H1 (cell line): ENCODE measurements around the gene C2orf74. TPM values are rescaled to one million over a fixed set of nuclear protein-coding genes. Genes with fewer than 3 reads are reported as not detected.

Experiments used
- CTCF ChIA-PET: fragments of 300-600 bp; sonication (Branson Sonifier 250); formaldehyde crosslinking; loops from one replicate; lab custom pipeline; 2021; ENCODE audit not compliant: partially characterized antibody; lab: Charles Lee
- POLR2A ChIA-PET: fragments of 300-600 bp; sonication (Branson Sonifier 250); formaldehyde crosslinking; loops from one replicate; lab custom pipeline; 2021; ENCODE audit warnings: inconsistent platforms; ENCODE audit not compliant: partially characterized antibody; lab: Charles Lee
- DNase-seq, 2 experiments: peaks; one replicate each; pipeline versions ENCODE4 v3.0.0 to v3.0.0-alpha.2; 2010 to 2022; ENCODE audit warnings: low spot score in 2 of 2, low read depth in 1 of 2, mixed read lengths in 1 of 2
- FAIRE-seq: peaks from 2 replicates; lab custom pipeline; 2011; peaks lifted over from hg19 to GRCh38; lab: Jason Lieb, UNC
- H2AFZ ChIP-seq: 2 replicates; pipeline ENCODE4 v1.8.1; 2012; ENCODE audit warnings: low read length, inconsistent platforms
- H2AK5ac ChIP-seq: 2 replicates; pipeline ENCODE4 v1.6.1; 2013; ENCODE audit warnings: low read depth, low read length
- H2BK120ac ChIP-seq: replicated peaks from 2 replicates; pipeline ENCODE3; 2013; ENCODE audit warnings: low read depth, low read length, inconsistent platforms
- H2BK12ac ChIP-seq: 2 replicates; pipeline ENCODE4 v1.6.1; 2013; ENCODE audit warnings: low read depth, low read length
- H2BK15ac ChIP-seq: 2 replicates; pipeline ENCODE4 v1.6.1; 2013; ENCODE audit warnings: low read length
- H2BK20ac ChIP-seq: 2 replicates; pipeline ENCODE4 v1.6.1; 2013; ENCODE audit warnings: low read length
- H2BK5ac ChIP-seq: 2 replicates; pipeline ENCODE4 v1.6.1; 2013; ENCODE audit warnings: low read depth, low read length
- H3K14ac ChIP-seq: 2 replicates; pipeline ENCODE4 v1.6.1; 2013; ENCODE audit warnings: inconsistent platforms; ENCODE audit not compliant: insufficient read length
- H3K18ac ChIP-seq: 2 replicates; pipeline ENCODE4 v1.6.1; 2013; ENCODE audit warnings: low read length; ENCODE audit errors: extremely low read depth
- H3K23ac ChIP-seq: 2 replicates; pipeline ENCODE4 v1.6.1; 2013; ENCODE audit warnings: inconsistent platforms; ENCODE audit not compliant: insufficient read length
- H3K23me2 ChIP-seq: 2 replicates; pipeline ENCODE4 v1.6.1; 2013; ENCODE audit warnings: low read depth, low read length
- H3K27ac ChIP-seq: 2 replicates; pipeline ENCODE4 v1.6.1; 2011; ENCODE audit warnings: low read depth, low read length, inconsistent platforms
- H3K27me3 ChIP-seq, 4 experiments: replicated peaks in 1 of 4; 1 replicate in 1 of 4; 2 replicates in 3 of 4; pipeline versions ENCODE4 v1.6.1 to v1.8.1; 2011 to 2013; ENCODE audit warnings: low read length in 3 of 4, mild to moderate bottlenecking in 3 of 4, inconsistent platforms in 2 of 4, mixed read lengths in 2 of 4, moderate library complexity in 1 of 4; ENCODE audit not compliant: control insufficient read depth in 3 of 4, insufficient read depth in 3 of 4; ENCODE audit errors: extremely low read depth in 1 of 4
- H3K36me3 ChIP-seq, 4 experiments: 2 replicates each; pipeline versions ENCODE4 v1.6.1 to v1.8.1; 2011 to 2013; ENCODE audit warnings: mild to moderate bottlenecking in 4 of 4, low read length in 3 of 4, moderate library complexity in 2 of 4, control low read depth in 1 of 4, inconsistent platforms in 1 of 4; ENCODE audit not compliant: insufficient read depth in 4 of 4, control insufficient read depth in 2 of 4
- H3K4ac ChIP-seq: replicated peaks from 2 replicates; pipeline ENCODE3; 2013; ENCODE audit warnings: low read length, low read depth, mixed read lengths, inconsistent platforms; ENCODE audit not compliant: insufficient read length
- H3K4me1 ChIP-seq, 4 experiments: replicated peaks in 1 of 4; 1 replicate in 1 of 4; 2 replicates in 3 of 4; pipeline versions ENCODE4 v1.6.1 to v1.8.1; 2011 to 2013; ENCODE audit warnings: low read length in 3 of 4, inconsistent platforms in 2 of 4, mixed read lengths in 1 of 4; ENCODE audit not compliant: insufficient read depth in 4 of 4, control insufficient read depth in 3 of 4
- H3K4me2 ChIP-seq, 2 experiments: 2 replicates each; pipeline versions ENCODE4 v1.6.1 to v1.8.1; 2011 to 2013; ENCODE audit warnings: low read depth in 2 of 2, low read length in 2 of 2, control low read depth in 1 of 2, inconsistent platforms in 1 of 2, mild to moderate bottlenecking in 1 of 2; ENCODE audit not compliant: insufficient read depth in 1 of 2
- H3K4me3 ChIP-seq, 4 experiments: fragments of 200-600, 300-600 bp in 1 of 4; sonication (generic), shearing (Covaris generic), sonication (Bioruptor Twin) in 1 of 4; 2 replicates each; pipeline versions ENCODE4 v1.5.1 to v1.8.1; 2011 to 2016; ENCODE audit warnings: low read length in 4 of 4, low read depth in 3 of 4, control low read depth in 2 of 4, inconsistent platforms in 2 of 4, mild to moderate bottlenecking in 2 of 4, mixed read lengths in 1 of 4, moderate library complexity in 1 of 4; ENCODE audit not compliant: insufficient read depth in 2 of 4; ENCODE audit errors: extremely low read depth in 1 of 4
- H3K56ac ChIP-seq: replicated peaks from 2 replicates; pipeline ENCODE3; 2013; ENCODE audit warnings: low read depth, mild to moderate bottlenecking, mixed read lengths, low read length, inconsistent platforms; ENCODE audit not compliant: insufficient read length
- H3K79me1 ChIP-seq: 2 replicates; pipeline ENCODE4 v1.6.1; 2013; ENCODE audit warnings: low read depth, low read length, control low read depth
- H3K79me2 ChIP-seq, 2 experiments: 2 replicates each; pipeline versions ENCODE4 v1.6.1 to v1.8.1; 2012 to 2013; ENCODE audit warnings: low read length in 2 of 2, mild to moderate bottlenecking in 2 of 2, inconsistent platforms in 1 of 2; ENCODE audit not compliant: insufficient read depth in 2 of 2, control insufficient read depth in 1 of 2
- H3K9ac ChIP-seq, 4 experiments: replicated peaks in 1 of 4; 1 replicate in 1 of 4; 2 replicates in 3 of 4; pipeline versions ENCODE4 v1.6.1 to v1.8.1; 2011 to 2013; ENCODE audit warnings: low read depth in 3 of 4, low read length in 3 of 4, control low read depth in 2 of 4, mild to moderate bottlenecking in 2 of 4, moderate library complexity in 2 of 4, inconsistent platforms in 1 of 4; ENCODE audit errors: extremely low read depth in 1 of 4
- H3K9me3 ChIP-seq, 2 experiments: 2 replicates each; pipeline versions ENCODE4 v1.6.1 to v1.8.1; 2012 to 2013; ENCODE audit warnings: mild to moderate bottlenecking in 2 of 2, moderate library complexity in 2 of 2, control low read depth in 1 of 2, inconsistent platforms in 1 of 2, low read depth in 1 of 2, low read length in 1 of 2, mixed read lengths in 1 of 2; ENCODE audit not compliant: insufficient read depth in 2 of 2
- H4K20me1 ChIP-seq, 2 experiments: replicated peaks in 1 of 2; 2 replicates each; pipeline versions ENCODE3 to v1.8.1; 2011 to 2013; ENCODE audit warnings: inconsistent platforms in 2 of 2, low read length in 2 of 2, mild to moderate bottlenecking in 1 of 2; ENCODE audit not compliant: insufficient read depth in 2 of 2, control insufficient read depth in 1 of 2
- H4K5ac ChIP-seq: 2 replicates; pipeline ENCODE4 v1.6.1; 2013; ENCODE audit warnings: low read length, low read depth, mixed read lengths, inconsistent platforms; ENCODE audit not compliant: insufficient read length
- H4K8ac ChIP-seq: 2 replicates; pipeline ENCODE4 v1.8.0; 2013; ENCODE audit warnings: mild to moderate bottlenecking, moderate library complexity, low read length, inconsistent platforms; ENCODE audit not compliant: insufficient read depth; ENCODE audit errors: extremely low read depth
- H4K91ac ChIP-seq: replicated peaks from 2 replicates; pipeline ENCODE3; 2013; ENCODE audit warnings: low read length, mixed read lengths, inconsistent platforms; ENCODE audit not compliant: insufficient read length
- RBBP5 ChIP-seq: IDR thresholded peaks from 2 replicates; pipeline ENCODE4 v1.7.1; 2012; ENCODE audit warnings: low read depth, mild to moderate bottlenecking, inconsistent platforms, low read length, moderate library complexity, borderline replicate concordance
- SP1 ChIP-seq: IDR thresholded peaks from 2 replicates; pipeline ENCODE4 v1.6.1; 2011; ENCODE audit warnings: low read depth, low read length
- WGBS, 2 experiments: shearing (Covaris generic) in 1 of 2; methylation state at CpG; one replicate each; pipeline versions ENCODE4 v1.1.6 to v1.1.7; 2013 to 2015; ENCODE audit warnings: low lambda C conversion rate in 2 of 2, mixed read lengths in 2 of 2, inconsistent platforms in 1 of 2, low coverage in 1 of 2, missing lambda C conversion rate in 1 of 2; ENCODE audit not compliant: insufficient replicate concordance in 2 of 2, insufficient coverage in 1 of 2, insufficient read length in 1 of 2; ENCODE audit errors: extremely low coverage in 1 of 2, missing lambda C conversion rate in 1 of 2; 5-methylcytosine and 5-hydroxymethylcytosine counted together
- polyA plus RNA-seq, 7 experiments: library from polyadenylated mRNA; depleted of rRNA in 3 of 7; stranded (reverse) in 5 of 7; unstranded in 2 of 7; fragments of >200 nt in 5 of 7; fragments of 200-250 nt in 2 of 7; gene quantifications; 1 replicate in 5 of 7; 2 replicates in 1 of 7; 4 replicates in 1 of 7; pipeline versions ENCODE4 v1.2.1 to v1.2.3, GENCODE V29; 2011 to 2013; ENCODE audit warnings: missing spikeins in 2 of 7, mixed read lengths in 2 of 7
- total RNA-seq: library from RNA; stranded (reverse); fragmentation: NEBNext Ultra II Directional; extraction: Animal tissue kit (Norgen Biotek cat#: 25700); gene quantifications from 2 replicates; pipeline ENCODE4 v1.2.1, GENCODE V29; 2021

C2orf74 gene
- total and polyA plus RNA-seq, 2 of the 8 experiments (the other 6 are each of a cell fraction or from before 2014, with no cell fraction given), result 2.6 to 9.3 TPM

GRCh38 chr2:61210332-61210981, 48.5 kb downstream of the C2orf74 start:
- no peak overlapping the region for H2BK15ac ChIP-seq
- H3K27me3 ChIP-seq, result no peaks in the 10 kb centered on the region
- H3K4me1 ChIP-seq, result no peaks in the 10 kb centered on the region
- no peak overlapping the region for H3K4me2 ChIP-seq
- no peak overlapping the region for H2AK5ac ChIP-seq
- DNase-seq (no peak), FAIRE-seq (no peak)
- H3K23ac ChIP-seq, result no peak overlapping the region
- no peak overlapping the region for H2BK5ac ChIP-seq
- TF ChIP-seq RBBP5, result no peak
- TF ChIP-seq SP1, result no peak
- ChIA-PET CTCF (interaction anchor here (0.5 to 0.8 kb wide), 2 partner anchors 78 to 108 kb away, joined by 3 read pairs; no protein-coding TSS in a partner anchor), POLR2A (no interaction called here)
- H4K20me1 ChIP-seq, result no peaks in the 10 kb centered on the region
- no peak overlapping the region for H4K5ac ChIP-seq
- no peak overlapping the region for H2AFZ ChIP-seq
- H3K14ac ChIP-seq, result no peak overlapping the region
- H2BK120ac ChIP-seq, result no peak overlapping the region
- H4K91ac ChIP-seq, result no peak overlapping the region
- no peaks in the 10 kb centered on the region for H3K79me1 ChIP-seq
- H3K23me2 ChIP-seq, result no peaks in the 10 kb centered on the region
- H3K9me3 ChIP-seq, result no peaks in the 10 kb centered on the region
- H4K8ac ChIP-seq, result no peak overlapping the region
- peaks cover 0 to 69% (median 29%) of the 10 kb centered on the region in 4 experiments for H3K36me3 ChIP-seq
- WGBS, 2 experiments, result 91% methylated on average over 5 of the region's 5 CpGs; no CpG with 5 or more reads in 1 of the 2 experiments
- no peak overlapping the region for H2BK12ac ChIP-seq
- no peak overlapping the region for H3K56ac ChIP-seq
- no peak overlapping the region for H3K27ac ChIP-seq
- H3K4ac ChIP-seq, result no peak overlapping the region
- H3K9ac ChIP-seq, result no peak overlapping the region
- no peak overlapping the region for H2BK20ac ChIP-seq
- H3K18ac ChIP-seq, result no peak overlapping the region
- no peak overlapping the region for H3K4me3 ChIP-seq
- H3K79me2 ChIP-seq, result no peaks in the 10 kb centered on the region
